NCI-H226 (cell line): Measurements from ENCODE around the gene FAIM.
A peak's percentile ranks its signal among the peaks of the same experiment; 100 is the strongest.
"Not testable (repeated sequence)": the region's sequence is repeated elsewhere in the genome, so short reads cannot be mapped to it uniquely, and the experiment has no call there.

Source experiments
- DNase-seq: peaks from one replicate; pipeline ENCODE4 v3.0.0-alpha.2; 2015

FAIM gene

DNA sequence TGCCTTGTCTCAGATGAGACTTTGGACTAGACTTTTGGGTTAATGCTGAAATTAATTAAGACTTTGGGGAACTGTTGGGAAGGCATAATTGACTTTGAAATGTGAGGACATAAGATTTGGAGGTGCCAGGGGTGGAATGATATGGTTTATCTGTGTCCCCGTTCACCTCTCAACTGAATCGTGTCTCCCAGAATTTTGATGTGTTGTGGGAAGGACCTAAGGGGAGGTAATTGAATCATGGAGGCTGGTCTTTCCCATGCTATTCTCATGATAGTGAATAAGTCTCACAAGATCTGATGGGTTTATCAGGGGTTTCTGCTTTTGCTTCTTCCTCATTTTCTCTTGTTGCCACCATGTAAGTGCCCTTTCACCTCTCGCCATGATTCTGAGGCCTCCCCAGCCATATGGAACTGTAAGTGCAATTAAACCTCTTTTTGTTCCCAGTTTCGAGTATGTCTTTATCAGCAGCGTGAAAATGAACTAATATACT lies 4.4 kb upstream of the FAIM start:
- DNase-seq: not testable (repeated sequence)

DNA sequence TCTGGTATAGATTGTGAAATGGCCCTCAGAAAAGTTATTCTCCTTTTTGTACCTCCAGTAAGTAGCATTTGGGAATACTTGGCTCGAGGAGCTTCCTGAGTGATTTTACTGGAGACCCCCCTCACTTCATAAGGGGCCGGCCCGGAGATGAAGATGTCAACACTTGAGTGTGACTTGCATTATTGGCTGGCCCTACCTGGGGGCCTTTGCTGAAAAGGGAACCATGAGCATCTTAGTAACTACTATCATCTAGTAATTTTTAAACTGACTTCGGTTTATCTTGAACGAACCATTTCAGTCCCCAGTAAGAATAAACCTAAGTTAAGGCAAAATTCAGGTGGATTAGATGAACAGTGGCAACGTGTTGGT lies 1.3 kb downstream of the FAIM start:
- DNase-seq: no peak

DNA sequence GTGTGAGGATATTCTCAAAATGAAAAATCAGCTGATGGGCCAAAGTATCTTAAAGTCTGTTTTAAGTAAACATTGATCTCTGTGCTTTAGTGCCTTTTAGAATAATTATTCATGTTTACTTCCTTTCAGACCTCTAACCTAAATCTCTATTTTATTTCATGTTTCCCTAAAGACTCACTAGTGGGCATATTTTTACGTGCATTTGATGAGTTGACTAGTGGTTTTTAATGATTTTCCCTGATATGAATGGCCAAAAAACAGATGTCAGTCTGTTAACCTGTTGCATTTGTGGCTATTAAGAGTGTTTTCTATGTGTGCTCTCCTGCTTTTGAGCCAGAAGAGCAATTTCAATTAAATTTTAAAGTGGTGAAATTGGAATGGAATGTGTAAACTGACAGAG lies 6.9 kb downstream of the FAIM start:
- DNase-seq: no peak

DNA sequence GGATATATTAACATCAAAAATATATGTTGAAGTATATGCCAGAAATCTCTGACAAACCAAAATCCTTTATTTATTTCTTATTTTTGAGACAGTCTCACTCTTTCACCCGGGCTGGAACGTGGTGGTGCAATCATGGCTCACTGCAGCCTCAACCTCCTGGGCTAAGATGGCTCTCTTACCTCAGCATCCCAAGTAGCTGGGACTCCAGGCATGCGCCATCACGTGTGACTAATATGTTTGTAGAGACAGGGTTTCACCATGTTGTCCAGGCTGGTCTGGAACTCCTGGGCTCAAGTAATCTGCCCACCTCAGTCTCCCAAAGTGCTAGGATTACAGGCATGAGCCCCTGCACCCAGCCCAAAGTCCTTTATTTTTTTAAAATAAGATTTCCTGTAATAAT lies 11.9 kb downstream of the FAIM start:
- DNase-seq: no peak

DNA sequence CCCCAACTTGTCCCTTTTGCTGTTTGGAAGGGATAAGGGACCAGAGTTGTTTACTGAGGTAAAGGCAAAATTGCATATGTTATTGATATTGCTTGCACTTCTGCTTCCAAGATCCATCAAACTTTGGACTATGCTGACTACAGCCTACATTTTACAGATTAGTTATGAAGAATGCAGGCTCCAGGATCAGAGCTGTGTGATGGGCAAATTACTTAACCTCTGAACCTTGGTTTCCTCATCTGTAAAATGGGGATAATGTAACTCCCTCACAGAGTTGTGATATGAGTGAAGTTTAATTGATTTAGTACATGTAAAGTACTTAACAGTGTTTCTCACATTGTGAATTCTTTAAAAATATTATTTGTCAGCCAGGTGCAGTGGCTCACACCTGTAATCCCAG lies 15.9 kb downstream of the FAIM start:
- no peak for DNase-seq

DNA sequence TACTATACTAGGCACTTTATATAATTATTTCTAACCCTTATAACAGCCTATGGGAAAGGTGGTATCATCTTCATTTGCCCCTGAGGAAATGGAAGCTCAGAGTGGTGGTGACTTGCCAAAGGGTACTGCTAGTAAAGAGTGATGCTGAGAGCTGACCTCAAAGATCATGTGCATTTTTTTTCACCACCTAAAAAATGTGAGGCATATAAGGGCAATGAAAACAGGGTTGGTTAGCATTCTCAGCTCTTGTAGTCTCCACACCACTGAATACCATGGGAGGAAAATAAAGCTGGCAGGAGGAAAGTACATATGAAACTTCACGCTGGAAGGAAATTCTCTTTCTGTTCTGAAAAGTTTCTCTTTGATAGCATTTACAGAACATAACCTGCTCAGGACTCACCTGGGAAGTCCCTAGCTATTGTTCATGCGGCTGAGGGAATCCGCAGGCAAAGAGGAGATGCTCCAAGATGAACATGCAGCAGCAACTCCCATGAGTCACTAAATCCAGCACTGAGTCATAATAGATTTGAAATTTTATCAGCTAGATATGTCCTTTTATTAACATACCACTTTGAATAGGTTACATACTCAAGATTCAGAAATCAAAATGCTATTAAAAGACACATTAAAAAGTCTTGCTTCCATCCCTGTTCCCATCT lies 17.3 kb downstream of the FAIM start:
- peak; percentile 82 for DNase-seq

DNA sequence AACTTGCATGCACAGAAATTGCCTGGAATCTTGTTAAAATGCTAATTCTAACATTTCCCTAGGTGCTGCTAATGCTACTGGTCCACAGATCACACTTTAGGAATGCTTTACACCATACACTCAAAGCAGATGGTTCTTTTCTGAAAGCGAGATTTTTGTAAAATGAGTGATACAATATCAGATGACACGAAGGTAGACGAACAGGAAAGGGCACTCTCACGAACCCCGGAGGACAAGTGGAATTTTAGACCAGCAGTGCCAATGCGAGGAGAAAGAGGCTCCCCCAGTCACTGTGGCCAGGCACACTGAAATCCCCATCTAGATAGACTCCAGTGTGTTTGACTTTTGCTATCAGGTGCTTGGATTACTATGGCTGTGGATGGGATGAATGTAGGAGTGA lies 21.0 kb downstream of the FAIM start:
- DNase-seq: no peak

DNA sequence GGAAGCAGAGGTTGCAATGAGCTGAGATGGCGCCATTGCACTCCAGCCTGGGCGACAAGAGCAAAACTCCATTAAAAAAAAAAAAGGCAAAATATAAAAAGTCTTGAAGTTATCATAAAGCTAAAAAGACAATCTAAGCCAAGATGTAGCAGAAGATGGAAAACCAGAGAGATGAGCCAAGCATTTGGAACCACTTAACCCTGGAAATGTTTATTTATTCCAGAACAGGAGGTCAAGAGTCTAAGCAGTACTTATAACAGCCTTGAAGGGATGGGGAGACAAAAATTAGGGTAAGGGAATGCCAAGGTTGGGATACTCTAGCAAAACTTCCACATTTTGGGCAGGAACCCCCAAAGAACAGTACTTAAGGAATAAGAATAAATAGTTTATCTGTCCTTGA lies 30.1 kb downstream of the FAIM start:
- DNase-seq: no peak

DNA sequence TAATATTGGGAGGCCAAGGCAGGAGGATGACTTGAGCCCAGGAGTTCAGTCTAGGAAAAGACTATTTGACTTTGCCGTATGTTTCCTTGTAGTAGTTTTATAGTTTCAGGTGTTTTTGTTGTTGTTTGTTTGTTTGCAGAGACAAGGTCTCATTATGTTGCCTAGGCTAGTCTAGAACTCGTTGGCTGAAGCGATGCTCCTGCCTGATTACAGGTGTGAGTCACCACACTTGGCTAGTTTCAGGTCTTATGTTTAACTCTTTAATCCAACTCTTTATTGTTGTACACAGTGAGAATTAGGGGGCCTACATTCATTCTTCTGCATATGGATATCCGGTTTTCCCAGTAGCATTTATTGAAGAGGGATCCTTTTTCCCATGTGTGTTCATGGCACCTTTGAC lies 32.0 kb downstream of the FAIM start:
- DNase-seq: peak; percentile 3

DNA sequence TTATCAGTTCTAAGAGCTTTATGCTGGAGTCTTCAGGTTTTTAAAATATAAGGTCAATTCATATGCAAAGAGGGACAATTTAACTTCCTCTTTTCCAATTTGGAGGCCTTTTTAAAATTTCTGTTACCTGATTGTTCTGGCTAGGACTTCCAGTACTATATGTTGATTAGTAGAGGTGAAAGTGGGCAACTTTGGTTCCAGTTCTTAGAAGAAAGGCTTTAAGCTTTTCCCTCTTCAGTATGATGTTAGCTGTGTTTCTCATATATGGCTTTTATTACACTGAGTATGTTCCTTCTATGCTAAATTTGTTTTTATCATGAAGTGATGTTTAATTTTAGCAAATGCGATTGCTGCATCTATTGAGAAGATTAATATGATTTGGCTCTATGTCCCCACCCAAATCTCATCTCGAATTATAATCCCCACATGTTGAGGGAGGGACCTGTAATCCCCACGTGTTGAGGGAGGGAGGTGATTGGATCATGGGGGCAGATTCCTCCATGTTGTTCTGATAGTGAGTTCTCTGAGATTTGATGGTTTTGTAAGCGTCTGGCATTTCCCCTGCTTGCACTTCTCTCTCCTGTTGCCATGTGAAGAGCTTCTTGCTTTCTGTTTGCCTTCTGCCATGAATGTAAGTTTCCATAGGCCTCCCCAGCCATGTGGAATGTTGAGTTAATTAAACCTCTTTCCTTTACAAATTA lies 33.8 kb downstream of the FAIM start:
- no peak for DNase-seq

DNA sequence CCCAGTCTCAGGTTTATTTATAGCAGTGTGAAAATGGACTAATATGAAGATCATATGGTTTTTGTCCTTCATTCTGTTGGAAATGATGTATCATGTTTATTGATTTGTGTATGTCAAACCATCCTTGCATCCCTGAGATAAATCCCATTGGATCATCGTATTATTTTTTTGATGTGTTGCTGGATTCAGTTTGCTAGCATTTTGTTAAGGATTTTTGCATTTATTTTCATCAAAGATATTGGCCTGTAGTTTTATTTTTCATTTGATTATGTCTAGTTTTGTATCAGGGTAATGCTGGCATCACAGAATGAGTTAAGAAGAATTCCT lies 34.3 kb downstream of the FAIM start:
- DNase-seq: no peak

DNA sequence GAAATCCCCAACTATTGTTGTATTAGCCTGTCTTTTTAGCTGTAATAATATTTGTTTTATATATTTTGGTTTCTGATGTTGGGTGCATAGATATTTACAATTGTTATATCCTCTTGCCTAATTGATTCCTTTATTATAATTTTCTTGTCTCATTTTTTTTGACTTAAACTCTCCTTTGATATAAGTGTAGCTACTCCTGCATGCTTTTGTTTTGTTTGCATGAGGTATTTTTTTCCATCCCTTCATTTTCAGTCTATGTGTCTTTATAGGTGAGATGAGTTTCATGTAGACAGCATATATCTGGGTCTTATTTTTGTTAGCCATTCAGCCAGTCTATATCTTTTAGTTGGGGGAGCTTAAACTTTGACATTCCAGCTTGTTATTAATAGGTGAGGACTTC lies 37.4 kb downstream of the FAIM start:
- no peak for DNase-seq

DNA sequence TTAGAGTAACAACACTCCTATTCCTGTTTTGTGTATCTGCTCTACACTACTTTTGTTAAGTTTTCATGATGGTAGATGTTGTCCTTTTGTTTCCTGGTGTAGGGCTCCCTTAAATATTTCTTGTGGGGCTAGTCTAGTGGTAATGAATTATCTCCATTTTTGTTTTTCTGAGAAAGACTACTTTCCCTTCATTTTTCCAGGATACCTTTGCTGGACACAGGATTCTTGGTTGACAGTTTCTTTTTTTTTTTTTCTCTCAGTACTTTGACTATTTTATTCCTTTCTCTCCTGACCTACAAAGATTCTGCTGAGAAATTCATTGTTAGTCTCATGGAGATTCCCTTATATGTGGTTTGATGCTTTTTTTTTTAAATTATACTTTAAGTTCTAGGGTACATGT lies 37.9 kb downstream of the FAIM start:
- DNase-seq: no peak

DNA sequence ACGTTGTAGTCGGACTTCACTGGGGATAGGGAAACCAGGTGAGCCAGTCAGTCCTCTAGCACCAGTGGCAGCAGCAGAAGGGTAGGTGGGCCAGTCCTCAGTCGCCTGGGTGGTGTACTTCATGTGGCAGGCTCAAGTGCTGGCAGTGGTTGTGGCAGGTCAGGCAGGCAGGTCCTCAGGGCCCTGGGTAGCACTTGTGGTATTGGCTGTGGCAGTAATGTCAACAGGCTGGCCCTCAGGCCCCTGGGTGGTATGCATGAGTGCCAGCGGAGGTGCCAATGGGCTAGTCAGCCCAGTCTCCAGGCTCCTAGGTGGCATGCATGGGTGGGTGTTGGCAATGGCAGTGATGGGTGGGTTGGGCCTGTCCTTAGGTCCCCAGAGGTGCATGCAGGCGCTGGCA lies 40.6 kb downstream of the FAIM start:
- DNase-seq: no peak

DNA sequence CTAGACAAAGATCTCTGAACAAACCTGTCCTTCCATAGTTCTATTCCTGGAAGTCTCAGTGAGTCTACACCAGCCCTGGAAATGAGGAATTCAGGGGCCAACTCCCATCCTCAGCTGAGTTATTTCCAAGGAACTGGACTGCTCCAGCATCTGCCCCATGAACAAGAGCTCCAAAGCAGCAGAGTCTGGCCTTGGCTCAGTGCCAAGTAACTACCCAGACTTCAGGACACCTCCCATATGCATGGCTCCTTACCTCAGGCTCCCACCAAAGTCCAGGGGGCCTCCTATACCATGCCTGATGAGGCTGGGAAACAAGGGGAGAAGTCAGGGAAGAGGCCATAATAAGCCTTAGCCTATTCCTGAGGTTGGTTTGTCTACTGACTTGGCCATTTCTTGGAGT lies 45.0 kb downstream of the FAIM start:
- DNase-seq: no peak

DNA sequence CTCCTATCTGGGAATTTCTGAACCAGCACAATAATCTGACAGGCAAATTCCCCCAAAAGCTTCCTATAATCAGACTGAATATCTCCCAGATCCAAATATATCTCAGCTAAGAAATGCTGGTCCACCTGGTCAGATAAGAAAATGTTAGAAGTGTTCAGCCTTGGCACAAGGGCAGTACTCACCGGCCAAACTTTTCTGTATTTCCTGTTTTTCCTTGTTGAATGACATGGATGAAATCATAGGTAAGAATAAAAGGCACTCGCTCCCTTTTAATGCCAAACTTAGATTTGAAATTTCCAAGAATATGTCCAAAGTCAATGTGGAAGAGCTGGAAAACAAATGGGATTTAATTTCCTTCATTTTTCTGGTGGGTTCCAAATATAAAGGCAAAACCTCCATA lies 48.9 kb downstream of the FAIM start:
- no peak for DNase-seq

DNA sequence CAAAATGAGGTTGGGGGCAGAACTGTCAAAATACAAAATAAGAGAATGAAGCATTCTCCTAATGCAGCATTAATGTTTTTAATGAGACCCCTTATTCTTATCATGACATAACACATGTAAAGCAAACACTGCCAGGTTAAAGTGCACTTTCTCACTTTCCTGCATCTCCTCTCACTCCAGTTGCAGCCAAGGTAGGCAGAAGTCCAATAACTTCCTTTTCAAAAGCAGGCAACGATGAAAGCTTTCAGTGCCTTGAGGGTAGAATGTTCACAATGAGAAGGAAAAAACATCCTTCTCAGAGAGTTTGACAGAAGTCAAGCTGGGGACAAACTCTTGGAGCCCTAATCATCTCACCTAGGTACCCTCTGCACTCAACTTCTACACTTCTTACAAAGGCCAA lies 59.5 kb downstream of the FAIM start:
- DNase-seq: no peak

DNA sequence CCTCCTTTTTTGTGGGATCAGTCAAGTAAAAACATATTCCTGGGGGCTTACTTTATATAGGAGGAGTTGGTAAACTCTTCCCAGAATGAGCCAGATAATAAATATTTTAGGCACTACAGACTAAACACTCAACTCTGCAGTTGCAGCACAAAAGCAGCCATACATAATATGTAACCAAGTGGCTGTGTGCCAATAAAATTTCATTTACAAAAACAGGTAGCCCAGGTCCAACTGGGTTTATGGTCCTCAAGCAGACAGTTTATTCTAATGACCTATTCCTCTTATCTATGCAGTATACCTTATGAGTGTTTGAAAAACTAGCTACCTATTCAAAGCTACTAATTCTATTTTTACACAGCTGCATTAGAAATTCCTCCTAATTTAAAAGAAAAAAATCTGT lies 61.8 kb downstream of the FAIM start:
- DNase-seq: no peak

DNA sequence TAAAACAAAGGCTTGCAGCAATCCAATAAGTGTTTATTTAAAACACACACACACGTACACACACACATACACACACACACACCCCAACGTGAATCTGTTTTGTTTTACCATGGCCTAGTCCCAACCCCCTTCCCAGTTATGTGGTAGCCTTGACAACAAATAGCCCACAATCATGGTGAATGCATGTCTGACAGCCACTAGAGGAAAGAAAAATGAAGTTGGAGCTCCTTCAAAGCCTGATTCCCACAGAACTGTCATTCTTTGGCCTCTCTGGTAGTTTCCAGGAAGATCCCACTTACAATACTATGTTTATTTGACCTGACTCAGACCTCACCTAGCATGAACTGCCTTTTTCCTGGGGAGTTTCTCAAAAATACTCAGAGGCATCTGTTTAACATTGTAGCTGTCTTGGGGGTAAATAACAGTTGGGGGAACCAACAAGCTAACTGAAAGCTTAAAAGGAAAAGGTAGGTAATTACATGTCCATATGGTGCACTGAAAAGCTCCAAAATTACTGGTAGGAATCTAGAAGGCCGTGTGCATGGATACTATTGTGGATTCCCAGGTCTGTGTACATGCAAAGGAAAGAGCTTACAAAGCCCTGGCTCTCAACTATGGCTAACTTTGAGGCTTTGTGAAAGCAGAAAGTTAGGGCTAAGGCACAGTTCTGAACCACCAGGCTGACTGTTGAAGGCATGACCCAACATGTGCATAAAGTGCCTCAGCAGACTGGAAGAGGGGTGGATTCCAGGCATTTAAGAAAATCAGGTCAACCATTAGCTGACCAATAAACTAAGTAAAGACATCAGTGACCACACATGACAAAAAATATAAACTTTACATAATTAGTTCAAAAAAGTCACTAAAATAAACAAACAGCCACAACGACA lies 65.3 kb downstream of the FAIM start:
- DNase-seq: peak; percentile 88

DNA sequence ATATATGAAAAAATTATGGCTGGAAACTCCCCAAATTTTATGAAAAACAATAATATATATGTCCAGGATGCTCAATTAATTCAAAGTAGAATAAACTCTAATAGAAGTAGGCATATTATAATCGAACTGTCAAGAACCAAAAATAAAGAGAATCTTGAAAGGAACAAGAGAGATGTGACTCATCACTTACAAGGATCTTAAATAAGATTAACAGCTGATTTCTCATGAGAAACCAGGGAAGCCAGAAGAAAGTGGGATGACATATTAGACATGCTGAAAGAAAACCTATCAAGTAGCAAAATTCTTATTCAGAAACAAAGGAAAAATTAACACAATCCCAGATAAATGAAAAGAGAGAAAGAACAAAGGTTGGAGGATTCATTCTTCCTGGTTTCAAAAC lies 66.8 kb downstream of the FAIM start:
- no peak for DNase-seq

DNA sequence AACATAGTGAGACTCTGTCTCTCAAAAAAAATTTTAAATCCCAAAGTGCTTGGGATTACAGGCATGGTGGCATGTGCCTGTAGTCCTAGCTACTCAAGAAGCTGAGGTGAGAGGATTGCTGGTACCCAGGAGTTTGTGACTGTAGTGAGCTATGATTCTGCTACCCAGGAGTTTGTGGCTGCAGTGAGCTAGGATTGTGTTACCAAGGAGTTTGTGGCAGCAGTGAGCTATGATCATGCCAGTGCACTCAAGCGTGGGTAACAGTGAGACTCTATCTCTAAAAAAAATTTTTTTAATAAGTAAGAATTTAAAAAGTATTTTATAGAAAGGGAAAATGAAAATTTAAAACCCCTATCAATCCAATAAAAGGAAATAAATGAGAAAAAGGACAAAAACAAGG lies 69.5 kb downstream of the FAIM start:
- no peak for DNase-seq

DNA sequence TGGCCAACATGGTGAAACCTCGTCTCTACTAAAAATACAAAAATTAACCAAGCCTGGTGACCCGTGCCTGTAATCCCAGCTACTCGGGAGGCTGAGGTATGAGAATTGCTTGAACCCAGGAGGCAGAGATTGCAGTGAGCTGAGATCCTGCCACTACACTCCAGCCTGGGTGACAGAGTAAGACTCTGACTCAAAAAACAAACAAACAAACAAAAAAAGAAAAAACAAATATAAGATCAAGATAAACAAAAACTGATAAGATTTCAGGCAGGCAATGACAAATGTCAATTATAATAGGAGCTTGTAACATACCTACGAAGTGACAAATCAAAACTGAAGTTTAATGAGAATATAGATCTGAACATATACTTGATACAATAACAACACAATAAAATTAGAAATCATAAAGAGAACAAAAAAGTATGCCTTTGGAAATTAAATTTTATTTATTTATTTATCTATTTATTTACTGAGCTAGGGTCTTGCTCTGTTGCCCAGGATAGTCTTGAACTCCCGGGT lies 70.4 kb downstream of the FAIM start:
- DNase-seq: no peak

DNA sequence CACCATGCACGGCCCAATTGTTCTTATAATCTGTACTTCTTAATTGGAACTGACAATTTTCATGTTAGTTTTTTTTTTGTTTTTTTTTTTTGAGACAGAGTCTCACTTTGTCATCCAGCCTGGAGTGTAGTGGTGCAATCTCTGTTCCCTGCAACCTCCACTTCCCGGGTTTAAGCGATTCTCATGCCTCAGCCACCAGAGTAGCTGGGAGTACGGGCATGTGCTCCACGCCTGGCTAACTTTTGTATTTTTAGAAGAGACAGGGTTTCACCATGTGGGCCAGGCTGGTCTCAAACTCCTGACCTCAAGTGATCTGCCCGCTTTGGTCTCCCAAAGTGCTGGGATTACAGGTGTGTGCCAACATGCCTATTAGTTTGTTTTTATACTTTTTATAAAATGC lies 72.4 kb downstream of the FAIM start:
- DNase-seq: not testable (repeated sequence)
